Stimulated activated CD4-positive, alpha-beta T cell treated with anti-CD3 and anti-CD28 coated beads, TNF-alpha, amount 100 ng/mL, for 4 hours (primary cell): Measurements from ENCODE around the gene CNTFR.
"Not testable (repeated sequence)": the region's sequence is repeated elsewhere in the genome, so short reads cannot be mapped to it uniquely, and the experiment has no call there.

Experiments used
- DNase-seq, 3 experiments: peaks; one replicate each; pipeline ENCODE4 v3.0.0-alpha.2; 2020; ENCODE audit warnings: low read depth in 3 of 3

CNTFR gene

GRCh38 chr9:34555500-34555899, 34.0 kb downstream of the CNTFR start:
- no peak for DNase-seq

- no peak for DNase-seq
These were observed 34.5 kb downstream of the CNTFR start for GRCh38 chr9:34555002-34555348.

GRCh38 chr9:34554211-34555001, 35.1 kb downstream of the CNTFR start:
- no peak for DNase-seq

- no peak for DNase-seq
These were observed 36.0 kb downstream of the CNTFR start for GRCh38 chr9:34553511-34554021.

DNA sequence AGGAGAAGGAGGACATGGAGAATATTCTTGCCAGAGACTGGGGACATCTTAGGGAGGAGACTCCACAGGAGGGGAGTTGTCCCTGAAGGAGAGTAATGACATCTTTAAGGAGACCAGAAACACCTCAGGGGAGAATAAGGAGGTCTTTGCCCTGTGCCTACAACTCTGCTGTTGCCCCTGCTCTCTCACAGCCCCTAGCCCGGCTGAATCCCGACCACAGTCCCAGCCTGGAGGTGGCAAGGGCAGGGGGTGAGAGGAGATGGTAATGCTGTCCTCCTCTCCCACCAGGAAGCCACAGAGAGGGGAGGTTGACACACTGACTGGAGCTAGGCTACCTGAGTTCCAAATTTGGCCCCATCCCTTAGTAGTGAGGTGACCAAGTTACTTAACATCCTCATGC, 36.5 kb downstream of the CNTFR start:
- no peak for DNase-seq

DNA sequence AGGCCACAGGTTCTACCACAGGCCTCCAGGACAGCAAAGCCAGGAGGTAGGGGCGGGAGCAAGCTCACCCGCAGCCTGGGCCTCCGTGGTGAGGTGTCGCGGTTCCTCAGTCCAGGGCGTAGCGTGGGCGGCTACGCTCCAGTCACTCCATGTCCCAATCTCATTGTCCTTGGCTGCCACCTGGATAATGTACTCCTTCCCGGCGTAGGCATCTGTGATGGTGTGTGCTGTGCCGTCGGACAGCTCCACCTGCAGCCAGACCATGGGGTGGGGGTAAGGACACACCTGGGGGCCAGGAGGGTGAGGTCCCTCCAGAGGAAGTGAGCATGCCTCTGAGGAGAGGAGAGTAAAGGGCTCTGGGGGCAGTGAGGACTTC, 36.9 kb downstream of the CNTFR start:
- no peak for DNase-seq

- DNase-seq, result no peak
These were observed 37.5 kb downstream of the CNTFR start for GRCh38 chr9:34551751-34552605.

DNA sequence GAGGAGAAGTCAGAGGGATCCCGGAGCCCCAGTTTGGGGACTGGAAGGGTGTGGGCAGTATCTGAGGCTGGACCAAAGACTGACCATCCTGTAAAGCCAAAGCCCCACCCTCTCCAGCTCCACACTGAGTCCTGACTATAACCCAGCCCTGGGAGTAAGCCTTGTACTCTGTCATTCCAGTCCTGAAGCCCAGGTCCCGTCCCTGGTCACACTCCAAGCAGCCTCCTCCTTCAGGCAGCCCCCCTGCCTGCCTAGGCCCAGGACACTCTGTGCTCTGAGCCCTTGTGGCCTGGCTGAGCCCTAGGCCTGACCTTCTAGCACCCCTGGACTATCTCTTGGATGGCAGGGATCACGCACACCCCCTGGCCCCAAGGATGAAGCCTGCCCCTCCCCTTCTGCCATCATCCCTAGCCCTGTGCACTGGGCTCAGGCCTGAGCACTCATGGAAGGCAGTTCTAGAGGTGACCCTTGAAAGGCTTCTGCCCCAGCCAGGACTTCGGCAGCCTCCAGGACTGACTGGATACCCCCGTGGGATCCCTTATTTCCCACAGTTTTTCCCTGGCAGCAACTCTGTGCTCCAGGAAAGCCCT, 38.7 kb downstream of the CNTFR start:
- no peak for DNase-seq

- no peak for DNase-seq
These were observed 39.4 kb downstream of the CNTFR start for GRCh38 chr9:34550016-34550680.

DNA sequence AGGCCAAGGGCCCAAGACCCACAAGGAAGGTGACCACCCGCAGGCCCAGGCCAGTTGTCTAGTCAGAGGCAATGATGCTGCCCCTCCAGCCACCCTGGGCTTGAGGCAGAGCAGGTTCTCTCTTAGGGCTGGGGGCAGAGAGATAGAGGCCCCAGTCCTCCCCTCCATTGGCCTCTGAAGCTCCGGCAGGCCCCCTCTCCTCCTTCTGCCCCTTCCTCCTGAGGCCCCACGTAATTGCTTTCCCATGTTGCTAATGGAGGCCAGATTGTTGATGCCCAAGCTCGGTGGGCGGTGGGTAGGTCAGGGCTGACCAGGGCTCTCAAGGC, 40.2 kb downstream of the CNTFR start:
- DNase-seq, result no peak

GRCh38 chr9:34547960-34548611, 41.4 kb downstream of the CNTFR start:
- no peak for DNase-seq

GRCh38 chr9:34546834-34547827, 42.4 kb downstream of the CNTFR start:
- DNase-seq, result peak in 1 of 3 experiments; percentile 22

DNA sequence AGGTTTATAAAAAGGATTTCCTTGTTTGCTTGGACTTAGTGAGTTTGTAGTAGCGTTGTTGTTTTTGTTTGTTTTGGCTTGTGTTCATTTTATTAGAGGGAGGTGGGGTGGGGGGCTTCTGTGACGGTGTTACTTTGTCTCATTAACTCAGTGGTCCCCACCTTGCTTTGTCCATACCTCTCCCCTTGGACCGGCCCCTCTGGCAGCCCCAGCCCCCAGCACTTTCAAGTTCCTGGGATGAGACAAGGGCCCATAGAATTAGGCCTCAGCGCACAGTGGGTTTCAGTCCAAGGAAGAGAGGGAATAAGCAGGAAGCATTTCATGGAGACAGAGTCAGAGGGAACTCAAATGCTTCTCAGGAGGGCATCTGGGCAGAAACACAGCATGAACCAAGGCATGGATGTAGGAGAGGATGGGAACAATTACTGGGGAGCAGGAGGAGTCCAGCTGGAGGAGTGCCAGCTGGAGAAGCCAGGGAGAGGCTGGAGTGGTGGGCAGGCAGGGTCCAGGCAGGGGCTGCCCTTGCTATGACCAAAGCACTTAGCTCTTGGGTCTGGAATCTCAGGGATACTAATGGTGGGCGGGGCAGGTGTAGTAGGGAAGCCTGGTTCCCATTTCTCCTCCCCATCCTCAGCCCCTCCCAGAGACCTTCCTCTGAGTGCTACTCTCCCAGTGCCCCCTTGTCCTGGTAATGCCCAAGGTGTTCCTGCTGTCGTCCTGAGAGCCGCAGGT, 43.3 kb downstream of the CNTFR start:
- no peak for DNase-seq

DNA sequence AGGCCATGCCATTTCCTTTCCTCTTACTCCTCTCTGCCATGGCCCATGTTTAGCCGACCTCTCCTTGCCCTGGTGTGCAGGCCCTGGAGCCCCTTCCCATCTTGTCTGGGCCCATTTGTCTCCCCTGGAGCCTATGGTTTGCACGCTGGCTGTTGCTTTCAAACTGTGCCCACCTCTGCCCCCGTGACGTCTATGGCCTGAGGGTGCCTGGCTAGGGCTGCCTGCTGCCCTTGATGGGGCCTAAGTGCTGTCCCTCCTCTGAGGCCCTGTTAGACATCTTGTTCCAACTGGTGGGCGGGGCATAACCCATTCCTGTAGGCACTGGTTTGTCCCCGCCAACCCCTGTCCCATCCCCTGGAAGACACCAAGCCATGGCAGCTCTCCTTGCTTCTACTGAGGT, 44.0 kb downstream of the CNTFR start:
- no peak for DNase-seq

DNA sequence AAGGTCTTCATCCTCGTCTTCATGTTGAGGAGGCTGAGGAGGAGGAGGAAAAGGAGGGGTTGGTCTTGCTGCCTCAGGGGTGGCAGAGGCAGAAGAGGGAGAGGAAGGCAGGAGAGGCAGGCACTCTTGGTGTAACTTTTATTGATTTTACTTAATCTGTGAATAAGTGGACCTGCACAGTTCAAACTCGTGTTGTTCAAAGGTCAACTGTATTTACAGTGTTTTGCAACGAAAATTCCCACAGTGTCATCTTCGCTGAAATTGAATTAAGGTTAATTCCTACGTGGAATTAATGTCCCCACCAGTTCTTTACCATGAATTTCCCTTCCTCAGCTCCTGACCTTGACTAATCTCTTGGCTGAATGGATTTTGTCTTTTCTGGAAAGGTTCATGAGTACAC, 45.5 kb downstream of the CNTFR start:
- DNase-seq, result no peak

GRCh38 chr9:34541540-34541939, 48.0 kb downstream of the CNTFR start:
- no peak for DNase-seq

DNA sequence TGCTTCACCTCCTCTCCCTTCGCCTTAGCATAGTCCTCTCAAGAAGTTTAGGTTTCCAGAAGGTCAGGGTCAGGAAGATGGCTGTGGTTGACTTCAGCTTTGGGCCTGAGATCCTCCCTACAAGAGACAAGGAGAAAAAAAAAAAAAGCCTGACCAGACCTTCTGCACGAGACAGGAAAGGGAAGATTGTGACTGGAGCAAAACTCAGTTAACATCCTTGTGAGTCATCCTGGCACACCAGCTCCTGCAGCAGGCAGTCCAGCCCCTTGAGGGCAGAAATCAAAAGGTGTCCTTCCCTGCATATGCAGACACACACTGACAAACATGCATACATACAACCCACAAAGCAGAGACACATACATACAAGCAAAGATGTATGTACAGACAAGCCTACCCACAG, 48.7 kb downstream of the CNTFR start:
- DNase-seq, result no peak

GRCh38 chr9:34536685-34537084, 52.8 kb downstream of the CNTFR start:
- DNase-seq, result no peak

GRCh38 chr9:34532041-34532440, 57.5 kb downstream of the CNTFR start:
- not testable (repeated sequence) for DNase-seq

DNA sequence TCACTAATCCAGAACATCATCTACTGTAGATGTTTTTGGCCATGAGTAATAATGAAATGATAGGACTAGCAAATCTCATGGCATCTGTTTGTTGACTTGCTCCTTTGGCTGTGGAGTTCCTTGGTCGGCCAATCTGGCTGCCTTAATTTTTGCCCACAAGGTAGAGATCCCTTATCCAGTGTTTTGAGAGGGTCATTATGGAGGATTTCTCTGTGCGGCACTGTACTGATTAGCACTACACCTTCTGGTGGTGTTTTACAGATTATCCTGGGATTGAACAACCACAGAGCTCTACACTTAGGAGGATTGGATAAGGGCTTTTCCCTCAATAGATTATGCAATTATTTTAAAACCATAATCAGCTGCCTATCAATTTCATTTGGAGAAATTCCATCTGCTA, 63.5 kb downstream of the CNTFR start:
- no peak for DNase-seq
